ENCODE data around the gene C5. TPM values are rescaled to one million over a fixed set of nuclear protein-coding genes. Genes with fewer than 3 reads are reported as not detected.

Gene C5
- polyA plus RNA-seq, 1 of the 3 experiments (the other 2 are of a cell fraction) = 1.8 TPM

DNA sequence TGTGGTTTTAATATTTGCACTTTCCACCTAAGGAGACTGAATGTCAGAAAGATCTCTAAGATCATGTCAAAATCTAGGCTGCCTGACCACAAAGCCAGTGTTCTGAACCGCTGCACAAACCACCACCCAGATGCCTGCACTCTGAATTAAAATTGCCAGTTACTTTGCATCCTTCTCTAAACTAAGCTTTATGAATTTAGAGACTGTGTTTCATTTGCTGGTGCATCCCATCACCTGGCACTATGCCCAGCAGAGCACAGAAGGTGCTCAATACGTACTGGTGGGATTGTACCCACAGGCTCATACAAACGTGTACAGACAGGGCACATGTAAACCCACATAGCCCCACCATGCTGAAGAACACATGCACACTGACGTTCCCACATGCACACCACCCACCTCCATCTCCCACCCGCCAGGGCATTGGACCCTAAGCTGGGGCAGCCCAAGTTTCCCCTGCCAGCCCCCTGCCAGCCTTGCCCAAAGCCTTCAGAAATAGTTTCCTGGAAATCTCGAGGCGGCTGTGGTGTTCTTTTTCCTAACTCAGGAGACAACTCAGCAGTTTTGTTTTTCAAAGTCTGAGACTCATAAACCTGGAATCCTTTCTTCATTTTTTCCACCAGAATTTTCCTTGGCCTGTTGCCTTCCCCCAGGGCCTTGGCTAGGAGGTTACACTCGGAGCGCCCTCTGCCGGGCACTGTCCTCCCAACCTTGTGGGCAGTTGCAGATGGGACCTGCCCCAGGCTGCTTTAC, 113.9 kb downstream of the C5 start:
- Histone ChIP-seq H3F3A (replicated peaks; ENCODE audit: insufficient read depth) (peaks cover 43% of the 10 kb centered on the region), H3K4me2 (peak overlapping the region; percentile 94), H3K27me3 (ENCODE audit: insufficient read depth) (no peaks in the 10 kb centered on the region), H3K9me2 (no peaks in the 10 kb centered on the region), H3K36me3 (replicated peaks in 1 of 2; ENCODE audit: control insufficient read depth in 1 of 2, insufficient read depth in 2 of 2, low read length in 1 of 2) (no peaks in the 10 kb centered on the region), H3K9ac (peak overlapping the region; percentile 69), H2AFZ (ENCODE audit: low read depth) (peak overlapping the region; percentile 59), H3K79me2 (ENCODE audit: insufficient read depth) (no peaks in the 10 kb centered on the region), H3K9me3 (no peaks in the 10 kb centered on the region), H3K4me1 (ENCODE audit: control insufficient read depth in 1 of 2, insufficient read depth in 2 of 2, low read depth in 1 of 2, low read length in 1 of 2) (peaks cover 38 to 56% of the 10 kb centered on the region in 2 experiments), H3K27ac (ENCODE audit: low read depth in 2 of 2, low read length in 1 of 2) (peak overlapping the region; percentile 87 to 98), H4K20me1 (ENCODE audit: insufficient read depth) (no peaks in the 10 kb centered on the region), H3K4me3 (ENCODE audit: low read depth in 2 of 2, low read length in 1 of 2) (peak overlapping the region; percentile 31 to 53; a peak in 3 of 4 replicates)
- ChIA-PET POLR2A (interaction anchor here (0.6 to 2.1 kb wide), 4 partner anchors 16 to 60 kb away, joined by 3 to 10 read pairs (median 9); partner anchors contain the start of gene PHF19), CTCF (interaction anchor here (0.5 to 3.6 kb wide), 27 partner anchors 10 to 939 kb away, joined by 3 to 42 read pairs (median 4); partner anchors contain the start of genes FBXW2, PHF19 and TRAF1)
- DNase-seq = peak; percentile 83
- 13% methylated on average over 10 of the region's 10 CpGs for WGBS (ENCODE audit: low lambda C conversion rate)
- TF ChIP-seq MEF2A (IDR thresholded peaks at IDR 0.05; ENCODE audit: borderline replicate concordance, low read depth) = no peak; the same call in 1 of the 2 replicates
- no peak for TF ChIP-seq GABPA (IDR thresholded peaks at IDR 0.05; ENCODE audit: low read depth)
- TF ChIP-seq FOSL2 (IDR thresholded peaks at IDR 0.05; ENCODE audit: borderline replicate concordance, low read depth) = peak; percentile 67
- peak in 1 of 2 experiments; percentile 66; a peak in 3 of 4 replicates for TF ChIP-seq EP300 (IDR thresholded peaks at IDR 0.05; ENCODE audit: borderline replicate concordance in 1 of 2, low read depth in 1 of 2, low read length in 1 of 2)
- TF ChIP-seq TEAD4 (IDR thresholded peaks at IDR 0.05; ENCODE audit: borderline replicate concordance, insufficient read depth) = peak; percentile 60; the same call in 1 of the 2 replicates
- TF ChIP-seq CHD2 (IDR thresholded peaks at IDR 0.05; ENCODE audit: low read length, partially characterized antibody) = peak; percentile 82
- peak; percentile 64 for TF ChIP-seq TCF12 (IDR thresholded peaks at IDR 0.05)
- TF ChIP-seq, protein P1, sequence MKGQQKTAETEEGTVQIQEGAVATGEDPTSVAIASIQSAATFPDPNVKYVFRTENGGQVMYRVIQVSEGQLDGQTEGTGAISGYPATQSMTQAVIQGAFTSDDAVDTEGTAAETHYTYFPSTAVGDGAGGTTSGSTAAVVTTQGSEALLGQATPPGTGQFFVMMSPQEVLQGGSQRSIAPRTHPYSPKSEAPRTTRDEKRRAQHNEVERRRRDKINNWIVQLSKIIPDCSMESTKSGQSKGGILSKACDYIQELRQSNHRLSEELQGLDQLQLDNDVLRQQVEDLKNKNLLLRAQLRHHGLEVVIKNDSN (IDR thresholded peaks at IDR 0.05; ENCODE audit: borderline replicate concordance, low read depth) = no peak
- TF ChIP-seq MAX (IDR thresholded peaks at IDR 0.05; ENCODE audit: low read depth) = no peak; the same call in none of the 2 replicates
- TF ChIP-seq JUND (IDR thresholded peaks at IDR 0.05) = peak; percentile 52; the same call in 1 of the 2 replicates
- TF ChIP-seq SMC3 (IDR thresholded peaks at IDR 0.05; ENCODE audit: low read depth, low read length) = peak; percentile 97
- peak; percentile 93 for TF ChIP-seq RAD21 (IDR thresholded peaks at IDR 0.05; ENCODE audit: low read length)
- TF ChIP-seq, protein P2, sequence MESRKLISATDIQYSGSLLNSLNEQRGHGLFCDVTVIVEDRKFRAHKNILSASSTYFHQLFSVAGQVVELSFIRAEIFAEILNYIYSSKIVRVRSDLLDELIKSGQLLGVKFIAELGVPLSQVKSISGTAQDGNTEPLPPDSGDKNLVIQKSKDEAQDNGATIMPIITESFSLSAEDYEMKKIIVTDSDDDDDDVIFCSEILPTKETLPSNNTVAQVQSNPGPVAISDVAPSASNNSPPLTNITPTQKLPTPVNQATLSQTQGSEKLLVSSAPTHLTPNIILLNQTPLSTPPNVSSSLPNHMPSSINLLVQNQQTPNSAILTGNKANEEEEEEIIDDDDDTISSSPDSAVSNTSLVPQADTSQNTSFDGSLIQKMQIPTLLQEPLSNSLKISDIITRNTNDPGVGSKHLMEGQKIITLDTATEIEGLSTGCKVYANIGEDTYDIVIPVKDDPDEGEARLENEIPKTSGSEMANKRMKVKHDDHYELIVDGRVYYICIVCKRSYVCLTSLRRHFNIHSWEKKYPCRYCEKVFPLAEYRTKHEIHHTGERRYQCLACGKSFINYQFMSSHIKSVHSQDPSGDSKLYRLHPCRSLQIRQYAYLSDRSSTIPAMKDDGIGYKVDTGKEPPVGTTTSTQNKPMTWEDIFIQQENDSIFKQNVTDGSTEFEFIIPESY (IDR thresholded peaks at IDR 0.05; ENCODE audit: borderline replicate concordance, low read depth) = no peak
- TF ChIP-seq, protein P3, sequence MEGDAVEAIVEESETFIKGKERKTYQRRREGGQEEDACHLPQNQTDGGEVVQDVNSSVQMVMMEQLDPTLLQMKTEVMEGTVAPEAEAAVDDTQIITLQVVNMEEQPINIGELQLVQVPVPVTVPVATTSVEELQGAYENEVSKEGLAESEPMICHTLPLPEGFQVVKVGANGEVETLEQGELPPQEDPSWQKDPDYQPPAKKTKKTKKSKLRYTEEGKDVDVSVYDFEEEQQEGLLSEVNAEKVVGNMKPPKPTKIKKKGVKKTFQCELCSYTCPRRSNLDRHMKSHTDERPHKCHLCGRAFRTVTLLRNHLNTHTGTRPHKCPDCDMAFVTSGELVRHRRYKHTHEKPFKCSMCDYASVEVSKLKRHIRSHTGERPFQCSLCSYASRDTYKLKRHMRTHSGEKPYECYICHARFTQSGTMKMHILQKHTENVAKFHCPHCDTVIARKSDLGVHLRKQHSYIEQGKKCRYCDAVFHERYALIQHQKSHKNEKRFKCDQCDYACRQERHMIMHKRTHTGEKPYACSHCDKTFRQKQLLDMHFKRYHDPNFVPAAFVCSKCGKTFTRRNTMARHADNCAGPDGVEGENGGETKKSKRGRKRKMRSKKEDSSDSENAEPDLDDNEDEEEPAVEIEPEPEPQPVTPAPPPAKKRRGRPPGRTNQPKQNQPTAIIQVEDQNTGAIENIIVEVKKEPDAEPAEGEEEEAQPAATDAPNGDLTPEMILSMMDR (IDR thresholded peaks at IDR 0.05) = peak; percentile 98
- TF ChIP-seq, protein P4, sequence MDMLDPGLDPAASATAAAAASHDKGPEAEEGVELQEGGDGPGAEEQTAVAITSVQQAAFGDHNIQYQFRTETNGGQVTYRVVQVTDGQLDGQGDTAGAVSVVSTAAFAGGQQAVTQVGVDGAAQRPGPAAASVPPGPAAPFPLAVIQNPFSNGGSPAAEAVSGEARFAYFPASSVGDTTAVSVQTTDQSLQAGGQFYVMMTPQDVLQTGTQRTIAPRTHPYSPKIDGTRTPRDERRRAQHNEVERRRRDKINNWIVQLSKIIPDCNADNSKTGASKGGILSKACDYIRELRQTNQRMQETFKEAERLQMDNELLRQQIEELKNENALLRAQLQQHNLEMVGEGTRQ (IDR thresholded peaks at IDR 0.05; ENCODE audit: borderline replicate concordance, low read depth, low read length) = no peak
- TF ChIP-seq, protein P5, sequence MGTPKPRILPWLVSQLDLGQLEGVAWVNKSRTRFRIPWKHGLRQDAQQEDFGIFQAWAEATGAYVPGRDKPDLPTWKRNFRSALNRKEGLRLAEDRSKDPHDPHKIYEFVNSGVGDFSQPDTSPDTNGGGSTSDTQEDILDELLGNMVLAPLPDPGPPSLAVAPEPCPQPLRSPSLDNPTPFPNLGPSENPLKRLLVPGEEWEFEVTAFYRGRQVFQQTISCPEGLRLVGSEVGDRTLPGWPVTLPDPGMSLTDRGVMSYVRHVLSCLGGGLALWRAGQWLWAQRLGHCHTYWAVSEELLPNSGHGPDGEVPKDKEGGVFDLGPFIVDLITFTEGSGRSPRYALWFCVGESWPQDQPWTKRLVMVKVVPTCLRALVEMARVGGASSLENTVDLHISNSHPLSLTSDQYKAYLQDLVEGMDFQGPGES (IDR thresholded peaks at IDR 0.05; ENCODE audit: low read depth, low read length) = no peak
- TF ChIP-seq NFIC (IDR thresholded peaks at IDR 0.05; ENCODE audit: borderline replicate concordance) = peak; percentile 92
- peak; percentile 22; the same call in 1 of the 2 replicates for TF ChIP-seq POLR2AphosphoS5 (IDR thresholded peaks at IDR 0.05; ENCODE audit: low read depth, low read length)
- TF ChIP-seq TAF1 (IDR thresholded peaks at IDR 0.05; ENCODE audit: borderline replicate concordance, low read depth, low read length) = no peak
- no peak for TF ChIP-seq RXRA (IDR thresholded peaks at IDR 0.05; ENCODE audit: borderline replicate concordance, low read depth)
- TF ChIP-seq YY1 (IDR thresholded peaks at IDR 0.05; ENCODE audit: low read depth) = no peak
- peak; percentile 57; the same call in 1 of the 2 replicates for TF ChIP-seq SIN3A (IDR thresholded peaks at IDR 0.05; ENCODE audit: borderline replicate concordance, low read depth, low read length)
- TF ChIP-seq ELF1 (IDR thresholded peaks at IDR 0.05) = no peak
- no peak for TF ChIP-seq GATA2 (CRISPR knock-in tag; IDR thresholded peaks at IDR 0.05)
- no peak; the same call in 1 of the 2 replicates for TF ChIP-seq RCOR1 (IDR thresholded peaks at IDR 0.05; ENCODE audit: low read length)
- no peak for TF ChIP-seq EZH2phosphoT487 (IDR thresholded peaks at IDR 0.05; ENCODE audit: borderline replicate concordance, low read depth)

All from SK-N-SH (cell line).